HCT116 (cell line): Measurements from ENCODE around the gene HMG20A. TPM values are rescaled to one million over a fixed set of nuclear protein-coding genes. Genes with fewer than 3 reads are reported as not detected.

Experiments
- ATAC-seq: fragments of 200-7000 bp; cut with Tn5 transposase; 2 replicates; pipeline ENCODE4 v1.9.1; 2020; ENCODE audit warnings: mild to moderate bottlenecking, moderate library complexity
- BruUV-seq: library from RNA; stranded (reverse); fragments of 400-500 nt; replicated peaks from 2 replicates; lab custom pipeline; 2021; lab: Mats Ljungman, UMichigan
- CTCF ChIA-PET: fragments of 300-600 bp; sonication (Branson Sonifier 250); formaldehyde crosslinking; loops from one replicate; lab custom pipeline; 2021; ENCODE audit warnings: antibody characterized with exemption; lab: Charles Lee
- POLR2A ChIA-PET: fragments of 300-600, 350-600 bp; sonication (Branson Sonifier 250); formaldehyde crosslinking; loops from one replicate; lab custom pipeline; 2021; ENCODE audit warnings: antibody characterized with exemption; lab: Charles Lee
- RAD21 ChIA-PET, 2 experiments: fragments of 300-600 bp; sonication (Branson Sonifier 250); formaldehyde crosslinking; loops; one replicate each; lab custom pipeline; 2023; ENCODE audit warnings: low total read pairs in 2 of 2; ENCODE audit not compliant: uncharacterized antibody in 2 of 2, unreplicated experiment in 2 of 2, low non-redundant PET in 1 of 2; lab: Charles Lee
- DNase-seq: peaks from one replicate; pipeline ENCODE4 v3.0.0-alpha.2; 2010; ENCODE audit warnings: low read depth, low spot score
- H2AFZ ChIP-seq: fragments of 200-600 bp; shearing (Covaris generic), sonication (generic); 2 replicates; pipeline ENCODE4 v1.6.1; 2017; ENCODE audit warnings: low read depth, mixed run types, mixed read lengths, antibody characterized with exemption, low read length; ENCODE audit not compliant: poor library complexity, severe bottlenecking
- H3K27ac ChIP-seq: 2 replicates; pipeline ENCODE4 v1.5.1; 2012; ENCODE audit warnings: low read depth, low read length
- H3K27me3 ChIP-seq: fragments of 200-600 bp; sonication (generic); 2 replicates; pipeline ENCODE4 v1.6.1; 2016; ENCODE audit warnings: mixed run types, low read length, mixed read lengths; ENCODE audit not compliant: insufficient read depth
- H3K36me3 ChIP-seq, 2 experiments: fragments of 200-500 bp in 1 of 2; fragments of 200-600 bp in 1 of 2; sonication (Bioruptor generic) in 1 of 2; sonication (generic) in 1 of 2; 2 replicates each; pipeline versions ENCODE4 v1.5.1 to v1.6.1; 2014 to 2016; ENCODE audit warnings: low read length in 2 of 2, inconsistent platforms in 1 of 2, mixed read lengths in 1 of 2, mixed run types in 1 of 2; ENCODE audit not compliant: insufficient read depth in 2 of 2, control insufficient read depth in 1 of 2
- H3K4me1 ChIP-seq, 2 experiments: fragments of 200-600 bp in 1 of 2; sonication (generic) in 1 of 2; 2 replicates each; pipeline versions ENCODE4 v1.5.1 to v1.6.1; 2012 to 2017; ENCODE audit warnings: low read length in 2 of 2, inconsistent platforms in 1 of 2, mild to moderate bottlenecking in 1 of 2, mixed read lengths in 1 of 2, mixed run types in 1 of 2, moderate library complexity in 1 of 2; ENCODE audit not compliant: insufficient read depth in 2 of 2, control insufficient read depth in 1 of 2
- H3K4me2 ChIP-seq: fragments of 200-600 bp; sonication (generic); 2 replicates; pipeline ENCODE4 v1.6.1; 2017; ENCODE audit warnings: mixed run types, low read length, mixed read lengths
- H3K4me3 ChIP-seq, 2 experiments: fragments of 200-600 bp in 1 of 2; sonication (generic) in 1 of 2; replicated peaks in 1 of 2; 2 replicates each; pipeline ENCODE4 v1.5.1; 2011 to 2016; ENCODE audit warnings: low read length in 2 of 2, control low read depth in 1 of 2, low read depth in 1 of 2, mild to moderate bottlenecking in 1 of 2, mixed read lengths in 1 of 2, mixed run types in 1 of 2
- H3K79me2 ChIP-seq: fragments of 200-600 bp; sonication (generic); 2 replicates; pipeline ENCODE4 v1.6.1; 2017; ENCODE audit warnings: mild to moderate bottlenecking, mixed run types, low read length, moderate library complexity, mixed read lengths; ENCODE audit not compliant: insufficient read depth
- H3K9ac ChIP-seq: fragments of 200-600 bp; sonication (generic); 2 replicates; pipeline ENCODE4 v1.6.1; 2016; ENCODE audit warnings: low read length, mixed read lengths
- H3K9me2 ChIP-seq: fragments of 200-600 bp; sonication (generic), shearing (Covaris generic); 2 replicates; pipeline ENCODE4 v1.6.1; 2017; ENCODE audit warnings: mixed run types, mild to moderate bottlenecking, moderate library complexity; ENCODE audit not compliant: insufficient read depth
- H3K9me3 ChIP-seq, 2 experiments: fragments of 200-500 bp in 1 of 2; fragments of 200-600 bp in 1 of 2; sonication (Bioruptor generic) in 1 of 2; sonication (generic) in 1 of 2; 2 replicates each; pipeline ENCODE4 v1.6.1; 2014 to 2017; ENCODE audit warnings: low read length in 2 of 2, mixed read lengths in 2 of 2, inconsistent platforms in 1 of 2, low read depth in 1 of 2, mild to moderate bottlenecking in 1 of 2, mixed run types in 1 of 2, moderate library complexity in 1 of 2; ENCODE audit not compliant: control insufficient read depth in 1 of 2, insufficient read depth in 1 of 2
- H4K20me1 ChIP-seq: fragments of 200-600 bp; sonication (generic), shearing (Covaris generic); 2 replicates; pipeline ENCODE4 v1.6.1; 2017; ENCODE audit warnings: mixed run types, mild to moderate bottlenecking, moderate library complexity; ENCODE audit not compliant: insufficient read depth
- CBX3 ChIP-seq: IDR thresholded peaks from 2 replicates; pipeline ENCODE4 v1.6.1; 2012; ENCODE audit warnings: low read depth
- CEBPB ChIP-seq: IDR thresholded peaks from 2 replicates; pipeline ENCODE4 v1.6.1; 2012; ENCODE audit warnings: low read depth
- CTCF ChIP-seq, 3 experiments: fragments of 200-600 bp in 1 of 3; sonication (generic) in 1 of 3; IDR thresholded peaks in 2 of 3; conservative IDR thresholded peaks in 1 of 3; 2 replicates each; pipeline ENCODE4 v1.5.1; 2012 to 2017; ENCODE audit warnings: low read depth in 2 of 3, low read length in 2 of 3, antibody characterized with exemption in 1 of 3, borderline replicate concordance in 1 of 3, control low read depth in 1 of 3, mild to moderate bottlenecking in 1 of 3, mixed read lengths in 1 of 3, mixed run types in 1 of 3, moderate library complexity in 1 of 3; ENCODE audit not compliant: insufficient read depth in 1 of 3
- ELF1 ChIP-seq: IDR thresholded peaks from 2 replicates; pipeline ENCODE4 v1.6.1; 2012; ENCODE audit warnings: low read depth, borderline replicate concordance
- EZH2 ChIP-seq: fragments of 200-600 bp; sonication (generic); IDR thresholded peaks from 2 replicates; pipeline ENCODE4 v1.6.1; 2017; ENCODE audit warnings: antibody characterized with exemption, mixed run types
- FOSL1 ChIP-seq: IDR thresholded peaks from 2 replicates; pipeline ENCODE4 v1.6.1; 2012; ENCODE audit warnings: low read depth
- JUND ChIP-seq: IDR thresholded peaks from 2 replicates; pipeline ENCODE4 v1.6.1; 2012
- POLR2A ChIP-seq: IDR thresholded peaks from 2 replicates; pipeline ENCODE4 v1.7.0; 2011; ENCODE audit warnings: borderline replicate concordance; ENCODE audit not compliant: insufficient read depth, insufficient read length; ENCODE audit errors: extremely low read depth
- RAD21 ChIP-seq: IDR thresholded peaks from 2 replicates; pipeline ENCODE4 v1.6.1; 2012; ENCODE audit warnings: low read depth, mild to moderate bottlenecking
- SP1 ChIP-seq: IDR thresholded peaks from 2 replicates; pipeline ENCODE4 v1.6.1; 2012; ENCODE audit warnings: low read depth
- SRF ChIP-seq: IDR thresholded peaks from 2 replicates; pipeline ENCODE4 v1.6.1; 2012; ENCODE audit warnings: low read depth
- YY1 ChIP-seq: IDR thresholded peaks from 2 replicates; pipeline ENCODE4 v1.6.1; 2011; ENCODE audit warnings: low read length, low read depth, moderate library complexity, mild to moderate bottlenecking; ENCODE audit not compliant: insufficient replicate concordance; ENCODE audit errors: extremely low read depth
- ZFX ChIP-seq: fragments of 450-650 bp; IDR thresholded peaks from 2 replicates; pipeline ENCODE4 v1.6.1; 2017
- ZNF274 ChIP-seq: fragments of 200-500 bp; sonication (Bioruptor generic); IDR thresholded peaks from 2 replicates; pipeline ENCODE4 v1.6.1; 2014; ENCODE audit warnings: mild to moderate bottlenecking, low read depth, low read length, inconsistent platforms
- intact Hi-C: fragments of 100-400 bp; cut with micrococcal nuclease; formaldehyde crosslinking; loops from 2 replicates; pipeline ENCODE4 v1.10.0; 2022
- total RNA-seq: library from RNA; stranded (reverse); gene quantifications from one replicate; pipeline ENCODE4 v1.2.1, GENCODE V29; 2021; ENCODE audit not compliant: unreplicated experiment

HMG20A gene
- total RNA-seq, 1 experiment from 2014 or later: 37.7 TPM

GRCh38 chr15:77516786-77517185, 96.1 kb downstream of the HMG20A start (continued):
- TF ChIP-seq CTCF (IDR thresholded peaks at IDR 0.05 in 2 of 3, conservative IDR thresholded peaks at IDR 0.05 in 1 of 3; ENCODE audit: borderline replicate concordance in 1 of 3, insufficient read depth in 1 of 3, low read depth in 2 of 3, low read length in 2 of 3) (no peak), JUND (no peak), POLR2A (no peak), FOSL1 (no peak), YY1 (no peak), ZFX (no peak), CEBPB (no peak), SRF (no peak), ZNF274 (no peak), RAD21 (no peak), CBX3 (no peak), EZH2 (no peak), ELF1 (no peak)

GRCh38 chr15:77517579-77517978, 96.9 kb downstream of the HMG20A start:
- DNase-seq: no peak
- H3K9me2 ChIP-seq: no peaks in the 10 kb centered on the region
- no peaks in the 10 kb centered on the region for H3K36me3 ChIP-seq
- H3K9me3 ChIP-seq: no peaks in the 10 kb centered on the region
- RAD21 ChIA-PET: no interaction called here
- POLR2A ChIA-PET: interaction anchor here (1.8 kb wide), 1 partner anchor 10 kb away, joined by 5 read pairs; no protein-coding TSS in a partner anchor
- TF ChIP-seq CEBPB: no peak
- no peak for TF ChIP-seq RAD21
- no peak for TF ChIP-seq YY1
- no peak for TF ChIP-seq SP1
- no peak for TF ChIP-seq FOSL1
- TF ChIP-seq, all 23 proteins: peak for 0
- Histone ChIP-seq H2AFZ (no peak overlapping the region), H3K9ac (no peak overlapping the region), H3K79me2 (no peaks in the 10 kb centered on the region), H3K4me1 (no peaks in the 10 kb centered on the region), H3K27me3 (no peaks in the 10 kb centered on the region), H3K4me3 (no peak overlapping the region), H3K4me2 (no peak overlapping the region), H3K27ac (no peak overlapping the region), H4K20me1 (no peaks in the 10 kb centered on the region)
- no peak for ATAC-seq
- no TSS peak for BruUV-seq
- CTCF ChIA-PET: no interaction called here
- intact Hi-C loops: no loop called here
